AG04449 (cell line): ENCODE data around the gene ANKRD10.

Experiments used
- CTCF ChIA-PET: fragments of 350-600 bp; formaldehyde crosslinking; extraction: SDS; loops from one replicate; lab custom pipeline; 2021; ENCODE audit warnings: antibody characterized with exemption; lab: Yijun Ruan, JAX
- POLR2A ChIA-PET: fragments of 400-600, 350-600 bp; formaldehyde crosslinking; extraction: SDS; loops from one replicate; lab custom pipeline; 2020; ENCODE audit warnings: antibody characterized with exemption, inconsistent platforms; lab: Yijun Ruan, JAX
- DNase-seq: peaks from one replicate; pipeline ENCODE4 v3.0.0-alpha.2; 2010; ENCODE audit warnings: low read depth, low spot score
- H3K4me3 ChIP-seq: 2 replicates; pipeline ENCODE4 v1.5.1; 2011; ENCODE audit warnings: low read depth, mild to moderate bottlenecking, control low read depth, low read length
- CTCF ChIP-seq: IDR thresholded peaks from one replicate; pipeline ENCODE4 v1.5.1; 2011; ENCODE audit warnings: mild to moderate bottlenecking, moderate library complexity, low read length, control low read depth, inconsistent platforms; ENCODE audit not compliant: insufficient read depth; ENCODE audit errors: missing control alignments

ANKRD10 gene

GRCh38 chr13:110854866-110855265 lies 60.0 kb downstream of the ANKRD10 start:
- DNase-seq, result no peak
- POLR2A ChIA-PET, result no interaction called here
- CTCF ChIA-PET, result no interaction called here
- H3K4me3 ChIP-seq, result no peak overlapping the region
- TF ChIP-seq CTCF, result no peak

GRCh38 chr13:110853235-110853721 lies 61.6 kb downstream of the ANKRD10 start:
- POLR2A ChIA-PET, result no interaction called here
- CTCF ChIA-PET, result no interaction called here
- DNase-seq, result no peak
- no peak overlapping the region for H3K4me3 ChIP-seq
- TF ChIP-seq CTCF, result no peak

- no peak for DNase-seq
Measured at GRCh38 chr13:110850840-110851239, 64.0 kb downstream of the ANKRD10 start.

GRCh38 chr13:110850006-110850405 lies 64.9 kb downstream of the ANKRD10 start:
- no peak for DNase-seq
- ChIA-PET CTCF (no interaction called here), POLR2A (no interaction called here)
- no peak for TF ChIP-seq CTCF
- H3K4me3 ChIP-seq, result no peak overlapping the region

More at GRCh38 chr13:110850840-110851239, 64.0 kb downstream of the ANKRD10 start:
- CTCF ChIA-PET, result no interaction called here
- TF ChIP-seq CTCF, result no peak
- POLR2A ChIA-PET, result no interaction called here
- H3K4me3 ChIP-seq, result no peak overlapping the region

GRCh38 chr13:110845520-110845919 lies 69.3 kb downstream of the ANKRD10 start:
- no peak for TF ChIP-seq CTCF
- DNase-seq, result no peak
- CTCF ChIA-PET, result interaction anchor here (1.0 kb wide), 1 partner anchor 11 kb away, joined by 3 read pairs; no protein-coding TSS in a partner anchor
- H3K4me3 ChIP-seq, result no peak overlapping the region
- POLR2A ChIA-PET, result no interaction called here

GRCh38 chr13:110841846-110842245 lies 73.0 kb downstream of the ANKRD10 start:
- POLR2A ChIA-PET, result no interaction called here

More at GRCh38 chr13:110841846-110842245, 73.0 kb downstream of the ANKRD10 start:
- no peak for TF ChIP-seq CTCF
- H3K4me3 ChIP-seq, result no peak overlapping the region
- CTCF ChIA-PET, result no interaction called here
- DNase-seq, result no peak
